NCI-H1930 (cell line): ENCODE data around the gene GRHL1.

Experiments used
- DNase-seq, 2 experiments: peaks; one replicate each; lab custom pipeline; 2025; lab: John Stamatoyannopoulos, UW

GRHL1 gene

DNA sequence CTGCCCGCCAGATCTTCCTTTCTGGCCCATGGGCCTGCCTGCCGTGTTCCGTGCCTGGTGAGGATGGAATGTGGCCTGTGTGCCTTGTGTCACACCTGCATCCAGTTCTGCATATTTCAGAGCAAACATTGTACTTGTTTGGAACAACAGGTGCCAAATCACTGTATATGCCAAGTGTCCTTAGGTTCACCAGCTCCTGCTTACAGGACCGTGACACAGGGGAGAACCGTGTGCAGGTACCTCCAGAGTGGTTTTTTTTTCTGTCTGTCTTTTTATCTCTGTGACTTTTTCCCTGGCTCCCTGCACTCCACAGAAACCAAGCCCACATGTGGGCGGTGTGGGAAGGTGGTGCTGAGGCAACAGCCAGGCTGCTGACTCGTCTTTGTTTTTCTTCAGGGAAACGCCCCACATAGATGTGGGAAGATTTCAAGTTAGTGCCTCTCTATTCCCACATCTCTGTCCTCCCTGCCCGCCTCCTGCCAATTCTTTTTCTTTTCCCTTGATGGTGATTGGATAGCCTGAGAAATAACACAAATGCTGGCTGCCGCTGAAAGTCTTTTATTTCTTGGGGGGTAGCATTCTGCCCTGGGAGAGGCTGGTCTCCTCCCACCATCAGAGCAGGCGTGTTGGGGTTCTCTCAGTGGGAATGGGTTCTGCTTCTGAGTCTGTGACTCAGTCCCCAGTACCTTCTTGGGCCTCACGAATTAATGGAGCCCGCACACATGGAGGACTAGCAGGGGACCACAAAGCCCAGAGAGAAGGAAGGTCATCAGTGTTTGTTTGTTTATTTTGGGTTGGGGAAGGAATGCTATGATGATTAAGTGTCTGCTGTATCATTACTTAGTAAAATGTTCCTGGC lies 21.4 kb downstream of the GRHL1 start:
- DNase-seq, result no peak

DNA sequence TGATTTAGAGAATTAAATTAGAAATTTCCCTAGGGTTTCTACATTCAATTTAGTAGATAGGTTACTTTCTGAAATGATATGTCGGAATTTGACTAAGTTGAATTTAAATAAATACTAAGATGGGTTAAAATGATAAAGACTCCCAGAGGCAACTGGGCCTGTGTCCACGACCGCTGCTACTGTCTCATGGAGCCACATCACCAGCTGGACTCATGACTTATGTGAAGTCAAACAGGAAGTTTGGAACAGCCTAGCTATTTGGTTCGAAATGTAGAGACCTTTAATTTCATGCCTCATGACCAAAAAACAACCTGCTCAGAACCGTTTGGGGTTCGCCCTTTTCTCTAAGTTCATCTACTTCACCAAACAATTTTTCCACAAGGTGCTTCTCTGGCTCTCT lies 22.2 kb downstream of the GRHL1 start:
- no peak for DNase-seq

DNA sequence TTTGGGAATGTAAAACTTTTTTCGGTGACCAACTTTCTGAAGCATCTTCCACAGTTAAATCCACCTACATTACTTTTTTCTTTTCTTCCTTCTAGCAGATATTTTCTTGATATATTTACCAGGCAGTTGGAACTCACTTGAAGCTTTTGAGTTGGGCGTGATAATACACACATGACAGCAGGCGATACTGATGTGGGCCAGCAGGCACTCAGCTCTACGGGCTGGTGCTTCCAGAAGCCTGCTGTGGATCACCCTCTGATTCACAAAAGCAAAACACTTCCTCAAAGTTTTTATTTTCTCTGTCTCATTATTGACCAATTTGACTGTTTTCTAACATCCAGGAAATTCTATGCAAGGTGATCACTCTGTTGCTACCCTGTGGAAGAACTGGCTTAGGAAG lies 22.9 kb downstream of the GRHL1 start:
- DNase-seq, result no peak

DNA sequence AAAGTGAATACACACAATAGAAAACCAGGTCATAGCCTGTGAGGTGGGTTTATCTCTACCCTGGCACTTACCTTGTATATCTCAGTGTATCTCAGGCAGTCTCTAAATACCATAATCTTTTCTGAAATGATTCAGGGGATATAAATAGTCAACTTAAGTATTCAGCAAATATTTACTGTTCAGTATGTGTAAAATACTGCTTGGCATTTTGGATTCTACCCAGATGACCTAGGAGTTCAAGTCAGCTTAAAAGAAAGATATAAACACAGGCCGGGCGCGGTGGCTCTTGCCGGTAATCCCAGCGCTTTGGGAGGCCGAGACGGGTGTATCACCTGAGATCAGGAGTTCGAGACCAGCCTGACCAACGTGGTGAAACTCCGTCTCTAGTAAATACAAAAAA lies 23.8 kb downstream of the GRHL1 start:
- DNase-seq, result no peak

DNA sequence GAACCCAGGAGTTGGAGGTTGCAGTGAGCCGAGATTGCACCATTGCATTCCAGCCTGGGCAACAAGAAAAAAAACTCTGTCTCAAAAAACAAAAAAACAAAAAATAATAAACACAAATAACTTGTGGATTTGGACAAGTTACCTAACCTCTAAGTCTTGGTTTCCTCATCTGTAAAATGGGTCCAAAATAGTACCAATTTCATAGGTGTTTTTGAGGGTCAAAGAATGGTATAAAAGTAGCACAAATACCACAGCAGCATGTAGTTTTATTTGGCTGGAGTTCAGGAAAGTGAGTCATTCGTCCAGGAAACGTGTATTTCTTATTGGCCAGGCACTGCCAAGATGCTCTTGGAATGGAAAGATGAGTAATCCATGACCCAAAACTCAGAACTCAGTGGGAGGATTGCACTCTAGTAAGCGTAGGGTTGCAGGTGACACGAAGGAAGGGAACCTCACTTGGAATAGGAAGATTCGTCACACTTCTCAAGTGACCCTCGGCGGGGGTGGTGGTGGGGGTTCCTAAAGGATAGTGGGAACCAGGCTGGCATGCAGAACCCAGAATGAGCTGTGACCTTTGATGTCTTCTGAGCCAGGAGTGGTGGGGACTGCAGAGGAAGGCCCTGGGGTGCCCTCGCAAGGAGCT lies 24.4 kb downstream of the GRHL1 start:
- DNase-seq, result no peak

DNA sequence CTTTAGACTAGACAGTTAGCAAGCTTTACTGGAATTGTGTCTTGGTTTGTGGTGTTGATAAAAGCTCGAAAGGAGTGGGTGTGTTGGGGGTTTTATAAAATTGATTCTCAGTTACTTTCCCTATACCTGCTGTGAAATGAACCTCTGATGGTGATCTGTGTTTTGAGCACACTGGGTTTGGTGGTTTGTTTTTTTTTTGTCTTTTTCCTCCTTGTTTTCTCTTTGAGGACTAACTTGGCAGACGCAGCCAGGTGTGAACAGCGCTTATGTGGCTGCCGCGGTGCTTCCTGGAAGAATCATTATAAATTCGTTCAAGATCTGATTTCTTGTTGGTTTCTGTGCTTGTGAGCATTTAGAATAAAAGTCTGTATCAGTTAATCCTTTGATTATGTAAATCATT lies 28.5 kb downstream of the GRHL1 start:
- no peak for DNase-seq

DNA sequence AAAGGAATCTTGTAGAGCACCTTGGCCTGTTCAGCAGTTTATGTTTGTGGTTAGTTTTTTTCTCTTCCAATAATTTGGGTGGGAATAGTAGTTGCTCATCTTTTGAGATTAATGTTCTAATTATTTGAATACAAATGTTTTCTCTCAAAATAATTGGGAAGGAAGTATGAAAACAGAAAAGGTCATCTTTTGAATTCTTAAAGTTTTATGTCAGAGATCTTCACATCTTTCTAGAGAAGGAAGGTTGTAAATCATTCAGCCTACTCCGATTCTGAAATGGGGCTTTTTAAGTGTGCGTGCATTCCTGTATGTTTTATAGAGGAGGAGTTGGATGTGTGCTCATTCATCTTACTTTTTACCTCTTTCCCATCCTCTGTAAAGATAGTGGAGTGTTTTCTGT lies 29.0 kb downstream of the GRHL1 start:
- no peak for DNase-seq

DNA sequence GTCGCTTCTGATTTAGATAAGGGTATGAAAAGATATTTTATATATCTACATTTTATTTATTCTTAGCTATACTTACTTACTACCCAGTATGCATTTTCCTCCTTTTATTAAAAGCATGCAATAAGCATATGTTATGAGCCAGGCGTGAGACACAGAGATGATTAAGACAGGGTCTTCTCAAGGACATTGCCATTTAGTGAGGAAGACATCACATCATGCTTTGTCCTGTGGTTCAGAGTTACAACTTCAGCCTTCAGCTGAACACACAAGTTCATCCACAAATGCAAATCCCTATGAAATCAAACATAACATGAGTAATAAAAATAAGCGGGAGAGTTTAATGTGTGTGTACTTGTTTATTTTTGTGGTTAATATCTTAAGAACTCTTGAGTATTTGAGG lies 30.2 kb downstream of the GRHL1 start:
- no peak for DNase-seq

DNA sequence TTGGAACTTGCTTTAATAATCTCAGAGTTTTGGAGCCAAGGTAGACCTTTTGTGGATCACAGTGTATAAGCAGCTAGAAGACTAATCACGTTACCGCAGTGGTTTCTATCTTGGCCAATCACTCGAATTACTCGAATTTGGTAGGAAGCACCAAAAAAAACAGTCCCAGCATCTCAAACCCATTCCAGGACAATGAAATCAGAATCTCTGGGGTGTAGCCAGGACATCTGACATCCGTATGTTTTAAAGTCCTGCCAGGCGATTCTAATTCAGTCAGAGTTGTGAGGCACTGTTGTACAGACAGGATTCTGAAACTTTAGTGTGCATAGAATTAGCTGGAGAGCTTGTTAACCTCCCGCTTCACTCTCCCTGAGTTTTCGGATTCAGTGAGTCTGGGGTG lies 30.8 kb downstream of the GRHL1 start:
- no peak for DNase-seq

DNA sequence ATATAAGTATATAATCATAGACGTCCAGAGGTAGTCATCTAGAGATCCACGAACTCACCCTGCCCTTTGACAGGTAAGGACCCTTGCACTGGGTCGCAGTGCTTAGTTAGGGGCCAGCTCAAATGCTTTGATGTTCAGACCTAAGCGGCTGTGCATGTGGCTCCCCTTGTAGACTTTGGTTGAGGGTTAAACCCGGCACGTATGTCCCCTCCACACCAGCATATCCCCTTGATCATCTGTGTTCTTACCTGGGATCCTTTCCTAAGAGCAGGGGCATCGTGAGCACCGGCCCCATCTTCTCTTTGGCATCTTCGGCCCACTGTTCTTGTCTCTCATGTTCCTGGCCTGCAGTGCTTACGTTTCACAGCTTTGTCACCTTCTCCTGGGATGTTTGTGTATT lies 31.4 kb downstream of the GRHL1 start:
- no peak for DNase-seq

DNA sequence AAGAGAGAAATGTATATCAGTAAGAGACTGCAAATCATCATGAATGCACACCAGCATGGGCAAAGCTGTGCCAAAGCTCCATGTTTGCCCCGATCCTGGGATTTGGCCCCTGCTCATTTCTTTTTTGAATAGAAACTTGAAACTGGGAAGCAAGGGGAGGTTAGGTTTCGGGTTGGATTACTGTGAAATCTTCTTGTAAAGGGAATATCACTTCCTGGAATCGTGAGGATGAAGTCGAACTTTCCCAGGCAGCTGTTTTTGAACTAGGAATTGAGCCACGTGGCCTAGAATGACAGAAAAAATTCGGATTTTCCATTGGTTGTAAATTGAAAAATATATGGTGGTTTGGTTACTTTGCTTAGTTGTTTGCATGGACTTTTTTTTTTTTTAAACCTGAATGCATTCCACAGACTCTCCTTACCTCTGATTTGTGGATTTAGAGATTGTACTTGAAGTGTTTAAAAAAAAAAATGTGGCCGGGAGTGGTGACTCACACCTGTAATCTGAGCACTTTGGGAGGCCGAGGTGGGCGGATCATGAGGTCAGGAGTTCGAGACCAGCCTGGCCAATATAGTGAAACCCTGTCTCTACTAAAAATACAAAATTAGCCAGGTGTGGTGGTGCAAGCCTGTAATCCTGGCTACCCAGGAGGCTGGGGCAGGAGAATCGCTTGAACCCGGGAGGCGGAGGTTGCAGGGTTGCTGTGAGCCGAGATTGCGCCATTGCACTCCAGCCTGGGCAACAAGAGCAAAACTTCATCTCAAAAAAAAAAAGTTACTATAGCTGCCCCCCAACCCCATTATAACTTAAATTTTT lies 32.1 kb downstream of the GRHL1 start:
- no peak for DNase-seq

DNA sequence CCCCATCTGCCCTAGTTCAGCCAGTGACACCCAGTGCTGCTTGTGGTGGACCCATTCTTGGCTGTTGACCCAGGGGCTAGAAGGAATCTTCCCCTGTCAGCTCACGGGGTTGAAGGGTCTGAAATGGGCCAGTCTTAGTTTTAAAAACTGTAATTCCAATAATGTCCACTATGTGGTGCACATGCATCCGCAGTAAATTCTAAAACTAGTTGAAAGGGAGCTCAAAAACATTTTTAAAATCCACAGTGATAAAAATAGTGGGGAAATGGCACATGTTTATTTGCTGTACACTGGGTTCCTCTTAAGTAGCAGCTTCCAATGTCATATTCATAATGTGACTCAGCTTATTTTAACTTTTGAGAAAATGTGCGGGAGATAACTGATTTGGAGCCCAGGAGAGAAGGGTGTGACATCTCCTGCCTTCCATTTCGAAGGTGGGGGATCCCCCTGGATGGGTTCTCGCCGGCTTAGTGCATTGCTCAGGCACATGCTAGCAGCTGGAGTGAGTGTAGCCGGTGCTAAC lies 32.8 kb downstream of the GRHL1 start:
- peak in 1 of 2 experiments; percentile 16 for DNase-seq

DNA sequence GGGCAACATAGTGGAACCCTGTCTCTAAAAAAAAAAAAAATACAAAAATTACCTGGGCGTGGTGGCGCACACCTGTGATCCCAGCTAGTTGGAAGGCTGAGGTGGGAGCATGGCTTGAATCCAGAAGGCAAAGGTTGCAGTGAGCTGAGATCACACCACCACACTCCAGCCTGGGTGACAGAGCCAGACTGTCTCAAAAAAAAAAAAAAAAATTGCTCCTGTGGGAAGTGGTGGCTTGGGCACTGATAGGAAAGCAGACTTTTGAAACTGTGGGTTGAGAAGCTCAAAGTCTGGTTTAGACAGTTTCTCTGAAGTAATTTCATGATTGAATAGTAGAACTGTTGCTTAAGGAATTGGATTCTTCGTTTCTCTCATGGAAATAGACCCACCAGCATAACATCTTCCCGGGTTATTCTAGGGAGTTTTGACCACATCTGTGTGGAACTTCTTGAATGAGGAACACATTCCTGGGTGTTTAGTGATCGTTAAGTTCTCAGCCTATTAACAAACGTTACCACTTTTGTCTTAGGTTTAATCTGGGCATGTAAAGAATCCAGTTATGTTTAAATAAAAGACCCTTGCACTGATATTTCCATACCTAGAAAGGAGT lies 33.5 kb downstream of the GRHL1 start:
- no peak for DNase-seq

DNA sequence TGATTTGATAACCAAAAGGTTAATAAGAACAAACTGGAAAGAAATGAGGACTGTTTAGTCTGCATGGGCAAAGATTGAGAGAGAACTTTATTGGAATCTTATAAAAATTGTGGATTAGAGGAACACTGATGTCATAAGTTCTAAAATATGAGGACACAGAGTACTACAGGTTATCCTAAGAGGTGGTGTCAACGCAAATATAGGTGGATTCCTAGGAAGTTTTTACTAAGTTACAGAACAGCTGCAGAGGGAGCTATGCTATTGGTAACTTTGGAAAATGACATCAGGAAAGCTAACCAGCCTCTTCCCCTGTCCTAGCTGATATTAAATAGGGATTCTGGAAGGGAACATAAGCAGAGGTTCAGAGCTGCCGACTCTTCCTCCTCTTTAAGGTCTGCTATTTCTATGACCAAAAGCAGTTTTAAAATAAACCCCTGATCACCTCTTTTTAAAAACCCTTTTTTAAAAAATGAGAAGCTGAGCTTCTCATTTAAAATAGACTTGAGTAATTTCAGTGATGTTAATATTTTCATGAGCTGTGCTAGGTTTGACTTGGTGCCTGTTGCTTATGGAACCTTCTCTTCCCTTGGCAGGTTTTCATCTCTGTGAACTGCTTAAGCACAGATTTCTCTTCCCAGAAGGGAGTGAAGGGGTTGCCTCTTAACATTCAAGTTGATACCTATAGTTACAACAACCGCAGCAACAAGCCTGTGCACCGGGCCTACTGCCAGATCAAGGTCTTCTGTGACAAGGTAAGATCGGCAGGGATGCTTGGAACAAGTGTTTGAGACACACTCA lies 34.2 kb downstream of the GRHL1 start:
- no peak for DNase-seq

DNA sequence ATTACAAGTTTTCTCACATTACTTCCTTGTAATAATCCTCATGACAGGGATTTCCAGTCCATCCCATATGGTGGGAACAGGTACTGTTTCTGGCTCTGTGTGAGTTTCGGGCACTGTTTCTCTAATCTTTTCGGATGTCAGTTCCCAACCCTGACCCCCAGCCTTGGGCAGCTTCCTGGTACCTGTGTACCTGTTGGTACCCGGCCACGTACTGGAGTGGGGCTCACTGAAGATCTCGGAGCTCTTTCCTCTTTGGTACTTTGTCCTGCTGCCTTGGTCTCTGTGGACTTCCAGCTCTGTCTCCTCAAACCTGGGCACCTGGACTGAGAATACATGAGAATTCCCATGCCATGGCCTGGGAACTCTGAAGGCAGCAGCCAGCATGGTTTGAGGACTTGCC lies 36.8 kb downstream of the GRHL1 start:
- DNase-seq, result no peak

DNA sequence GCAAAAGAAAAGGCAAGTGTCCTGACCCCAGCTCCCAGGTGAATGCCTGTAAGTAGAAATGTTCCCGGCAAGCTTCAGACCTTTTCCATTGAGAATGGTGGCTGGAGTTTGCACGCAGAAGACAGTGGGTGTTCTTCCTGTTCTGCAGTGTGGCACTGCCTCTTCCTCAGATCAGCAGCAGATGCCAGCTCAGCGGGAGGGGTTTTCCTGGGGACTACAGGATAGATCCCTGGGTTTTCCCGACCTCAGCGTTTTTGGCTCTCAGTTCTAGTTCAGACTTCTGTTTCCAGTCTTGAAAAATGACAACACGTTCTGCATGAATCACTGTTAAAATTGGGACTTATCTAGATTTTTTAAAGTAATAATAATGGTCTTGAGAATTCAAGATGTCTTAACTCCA lies 39.2 kb downstream of the GRHL1 start:
- DNase-seq, result no peak

DNA sequence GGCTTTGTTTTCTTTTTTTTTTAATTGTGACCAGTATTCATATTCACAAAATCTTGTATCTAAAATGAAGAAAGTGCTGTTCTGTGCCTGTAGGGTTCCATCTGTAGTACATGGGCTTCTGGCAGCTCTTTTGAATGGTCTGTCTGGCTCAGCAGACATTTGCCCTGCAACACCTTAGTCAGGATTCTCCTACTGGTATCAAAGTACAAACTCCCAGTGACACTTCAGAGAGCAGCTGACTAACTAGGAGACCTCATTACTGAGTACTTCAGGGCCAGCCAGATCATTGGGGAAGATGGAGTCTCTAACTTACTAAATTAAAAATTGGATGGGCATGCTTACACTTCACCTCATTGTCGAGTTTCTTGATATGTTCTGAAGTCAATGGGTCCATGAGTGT lies 39.7 kb downstream of the GRHL1 start:
- DNase-seq, result no peak

DNA sequence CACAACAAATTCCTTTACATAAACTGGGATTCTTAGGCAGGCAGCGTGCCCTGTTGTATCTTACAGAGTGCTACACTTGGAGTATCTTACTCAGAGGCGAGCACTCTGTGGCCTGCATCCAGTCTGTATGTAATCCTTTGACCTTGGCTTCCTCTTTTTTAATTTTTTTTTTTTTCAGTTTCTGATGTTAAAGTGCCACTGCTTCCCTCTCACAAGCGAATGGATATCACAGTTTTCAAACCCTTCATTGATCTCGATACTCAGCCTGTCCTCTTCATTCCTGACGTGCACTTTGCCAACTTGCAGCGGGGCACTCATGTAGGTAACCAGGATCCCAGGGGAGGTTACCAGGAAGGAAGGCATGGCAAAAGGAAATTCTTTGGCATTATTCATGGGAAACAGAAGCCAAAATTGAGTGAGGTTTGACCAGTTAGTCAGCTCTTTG lies 40.4 kb downstream of the GRHL1 start:
- DNase-seq, result no peak

DNA sequence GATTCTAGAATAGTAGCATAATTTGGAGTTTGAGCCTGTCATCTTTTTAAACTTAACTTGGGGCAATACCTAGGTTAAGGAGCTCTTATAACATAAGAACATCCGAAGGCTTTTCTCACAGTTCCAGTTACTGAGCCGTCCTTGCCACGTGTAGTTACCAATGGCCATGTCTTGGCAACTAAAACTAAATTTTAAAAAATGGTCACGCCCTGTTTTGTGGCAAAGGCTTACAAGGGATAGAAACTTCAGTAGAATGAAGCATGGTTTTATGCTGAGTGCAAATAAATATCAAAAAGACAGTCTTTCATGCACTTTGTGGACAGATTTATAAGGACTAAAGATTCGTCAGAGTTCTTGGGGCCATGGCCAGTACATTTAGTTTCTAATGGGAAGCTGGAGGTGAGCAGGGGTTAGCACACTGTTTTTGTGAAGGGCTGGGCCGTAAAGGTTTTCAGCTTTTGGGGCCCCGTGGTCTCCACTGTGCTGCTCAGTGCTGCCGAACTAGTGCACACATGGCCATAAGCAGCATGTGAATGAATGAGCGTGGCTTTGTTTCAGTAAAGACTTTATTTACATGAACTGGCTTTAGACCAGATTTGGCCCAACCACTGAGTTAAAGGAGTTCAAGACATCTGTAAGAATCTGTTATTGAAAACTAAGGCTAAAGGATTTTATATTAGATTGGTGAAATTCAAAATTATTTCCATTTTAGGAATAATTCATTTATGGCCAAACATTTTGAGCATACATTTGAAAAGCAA lies 41.1 kb downstream of the GRHL1 start:
- no peak for DNase-seq

DNA sequence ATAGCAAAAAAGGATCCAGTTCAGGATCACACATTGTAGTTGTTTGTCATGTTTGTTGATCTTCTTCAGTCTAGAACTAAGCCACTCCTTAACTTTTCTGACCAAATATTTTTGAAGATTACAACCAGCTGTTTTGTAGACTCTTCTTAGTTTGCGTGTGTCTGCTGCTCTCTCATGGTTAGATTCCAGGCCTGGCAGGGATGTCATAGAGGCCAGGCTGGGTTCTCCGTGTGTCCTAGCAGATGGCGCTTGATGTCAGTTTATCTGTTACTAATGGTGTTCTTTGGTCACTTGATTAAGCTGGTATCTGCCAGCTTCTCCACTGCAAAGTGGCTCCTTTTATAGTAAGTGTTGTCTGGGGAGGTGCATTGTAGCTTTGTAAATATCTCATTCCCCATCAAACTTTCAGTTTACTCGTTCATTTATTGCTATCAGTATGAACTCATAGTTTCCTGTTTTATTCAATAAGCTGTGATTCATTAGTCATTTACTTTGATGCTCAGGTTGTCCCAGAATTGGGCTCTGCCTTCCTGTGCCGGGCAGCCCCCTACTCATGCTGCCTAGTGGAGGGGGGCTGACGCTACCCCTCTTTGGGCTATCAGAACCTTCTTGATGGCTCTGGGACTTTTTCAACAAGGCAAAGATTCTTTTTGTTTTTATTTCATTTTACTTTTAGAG lies 42.1 kb downstream of the GRHL1 start:
- DNase-seq, result no peak
